ENCODE results near the gene PLCH2. TPM values are rescaled to one million over a fixed set of nuclear protein-coding genes. Genes with fewer than 3 reads are reported as not detected.

The PLCH2 gene
- total and polyA plus RNA-seq, 2 donors (not counting 1 experiment from before 2014, with no cell fraction given), result 20.0 to 34.9 TPM

DNA sequence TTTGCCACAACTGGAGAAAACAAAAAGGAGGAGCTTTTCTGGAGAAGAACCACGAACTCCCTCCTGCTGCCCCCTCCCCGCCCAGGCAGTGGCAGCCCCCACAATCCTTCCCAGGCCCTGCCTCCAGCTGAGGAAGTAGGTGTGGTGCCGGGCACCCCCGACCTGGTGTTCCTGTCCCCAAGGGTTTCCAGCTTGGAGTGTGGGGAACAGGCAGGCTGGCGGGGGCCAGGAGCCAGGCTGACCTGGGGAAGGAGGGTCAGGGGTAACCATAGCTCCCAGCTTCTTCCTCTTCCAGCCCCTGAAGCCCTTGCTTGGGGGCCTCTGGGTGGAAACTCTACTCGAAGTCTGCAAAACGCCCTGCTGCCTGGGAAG, 58.2 kb downstream of the PLCH2 start:
- H3K27ac Mint-ChIP-seq, result no peak overlapping the region

DNA sequence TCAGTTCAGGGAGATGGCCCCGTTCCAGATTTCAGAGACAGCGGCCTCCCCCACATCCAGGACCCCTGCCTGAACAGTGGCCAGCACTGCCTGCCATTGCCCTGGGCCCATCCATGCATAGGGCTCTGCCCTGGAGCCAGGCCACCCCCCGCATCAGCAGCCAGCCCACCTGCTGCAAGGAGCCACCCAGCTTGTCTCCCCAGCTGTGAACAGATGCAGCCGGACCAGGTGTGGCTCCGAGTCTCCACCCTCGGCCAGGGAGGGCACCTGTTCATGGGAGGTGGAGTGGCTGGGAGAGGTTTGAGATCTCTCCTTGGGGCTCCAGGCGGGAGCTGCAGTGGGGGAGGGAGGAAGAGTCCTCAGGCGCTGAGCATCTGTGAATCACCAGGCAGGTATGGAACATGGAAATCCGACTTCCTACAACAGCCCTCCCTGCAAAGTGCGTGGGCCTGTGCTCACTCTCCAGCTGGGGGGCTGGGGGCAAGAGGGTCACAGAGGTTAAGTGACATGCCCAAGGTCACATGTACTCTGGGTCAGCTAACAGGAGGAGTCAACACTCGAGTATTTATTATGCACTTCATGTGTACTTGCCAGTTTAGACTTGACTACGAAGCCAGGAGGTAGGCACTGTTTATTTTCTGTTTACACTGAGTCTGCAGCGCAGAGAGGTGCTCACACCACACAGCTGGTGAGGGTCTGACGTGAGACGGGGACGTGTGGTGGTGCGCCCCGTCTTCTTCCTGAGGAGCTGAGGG, 58.8 kb downstream of the PLCH2 start:
- Histone ChIP-seq H3K4me3 (ENCODE audit: control extremely low read depth in 1 of 5, extremely low read depth in 1 of 5, insufficient read depth in 1 of 5, low read depth in 2 of 5, low read length in 4 of 5) (no peak overlapping the region), H3K27me3 (replicated peaks in 1 of 4; ENCODE audit: control extremely low read depth in 1 of 4, control insufficient read depth in 3 of 4, insufficient read depth in 4 of 4, low read length in 3 of 4) (peaks cover 0 to 49% (median 21%) of the 10 kb centered on the region in 4 experiments), H3K36me3 (replicated peaks in 1 of 2; ENCODE audit: control extremely low read depth in 1 of 2, control insufficient read depth in 1 of 2, extremely low read depth in 1 of 2, insufficient read depth in 2 of 2, low read length in 1 of 2) (no peaks in the 10 kb centered on the region), H3K9ac (ENCODE audit: low read length) (no peak overlapping the region), H3K9me3 (ENCODE audit: control extremely low read depth in 1 of 3, control insufficient read depth in 2 of 3, insufficient read depth in 1 of 3, low read length in 2 of 3) (peaks cover 0 to 17% (median 0%) of the 10 kb centered on the region in 3 donors), H2AFZ (ENCODE audit: insufficient read depth, low read depth, low read length, poor library complexity, severe bottlenecking) (no peak overlapping the region), H3K4me2 (replicated peaks; ENCODE audit: low read depth, low read length, poor library complexity, severe bottlenecking) (no peak overlapping the region), H3K4me1 (ENCODE audit: control insufficient read depth in 2 of 2, insufficient read depth in 2 of 2, low read length in 2 of 2) (peaks cover 13 to 15% of the 10 kb centered on the region in 2 donors), H3K27ac (ENCODE audit: low read length in 2 of 2) (no peak overlapping the region), H3K79me2 (ENCODE audit: control insufficient read depth, insufficient read depth, low read length) (no peaks in the 10 kb centered on the region), H4K20me1 (ENCODE audit: control insufficient read depth, insufficient read depth, low read length, poor library complexity, severe bottlenecking) (peaks cover 17% of the 10 kb centered on the region)
- H3K9me3 Mint-ChIP-seq (ENCODE audit: insufficient read depth), result no peaks in the 10 kb centered on the region
- intact Hi-C loops (cut with micrococcal nuclease), result no loop called here
- no peak overlapping the region for H3K27ac Mint-ChIP-seq
- H3K4me1 Mint-ChIP-seq, result peaks cover 7% of the 10 kb centered on the region
- peaks cover 15% of the 10 kb centered on the region for H3K27me3 Mint-ChIP-seq
- 63% methylated on average over 15 of the region's 18 CpGs for WGBS (ENCODE audit: insufficient coverage)
- H3K4me3 Mint-ChIP-seq, result no peak overlapping the region
- TF ChIP-seq, protein P1, sequence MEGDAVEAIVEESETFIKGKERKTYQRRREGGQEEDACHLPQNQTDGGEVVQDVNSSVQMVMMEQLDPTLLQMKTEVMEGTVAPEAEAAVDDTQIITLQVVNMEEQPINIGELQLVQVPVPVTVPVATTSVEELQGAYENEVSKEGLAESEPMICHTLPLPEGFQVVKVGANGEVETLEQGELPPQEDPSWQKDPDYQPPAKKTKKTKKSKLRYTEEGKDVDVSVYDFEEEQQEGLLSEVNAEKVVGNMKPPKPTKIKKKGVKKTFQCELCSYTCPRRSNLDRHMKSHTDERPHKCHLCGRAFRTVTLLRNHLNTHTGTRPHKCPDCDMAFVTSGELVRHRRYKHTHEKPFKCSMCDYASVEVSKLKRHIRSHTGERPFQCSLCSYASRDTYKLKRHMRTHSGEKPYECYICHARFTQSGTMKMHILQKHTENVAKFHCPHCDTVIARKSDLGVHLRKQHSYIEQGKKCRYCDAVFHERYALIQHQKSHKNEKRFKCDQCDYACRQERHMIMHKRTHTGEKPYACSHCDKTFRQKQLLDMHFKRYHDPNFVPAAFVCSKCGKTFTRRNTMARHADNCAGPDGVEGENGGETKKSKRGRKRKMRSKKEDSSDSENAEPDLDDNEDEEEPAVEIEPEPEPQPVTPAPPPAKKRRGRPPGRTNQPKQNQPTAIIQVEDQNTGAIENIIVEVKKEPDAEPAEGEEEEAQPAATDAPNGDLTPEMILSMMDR (IDR thresholded peaks at IDR 0.05), result no peak
- DNase-seq (peak; percentile 9), ATAC-seq (ENCODE audit: low read depth) (no peak)
- CTCF ChIA-PET, result interaction anchor here (0.7 kb wide), 1 partner anchor 11 kb away, joined by 4 read pairs; no protein-coding TSS in a partner anchor
- POLR2A ChIA-PET, result no interaction called here

More for the DNA sequence above, 58.2 kb downstream of the PLCH2 start:
- Histone ChIP-seq H3K79me2 (ENCODE audit: control insufficient read depth, insufficient read depth, low read length) (no peaks in the 10 kb centered on the region), H3K9me3 (ENCODE audit: control extremely low read depth in 1 of 3, control insufficient read depth in 2 of 3, insufficient read depth in 1 of 3, low read length in 2 of 3) (peaks cover 0 to 17% (median 0%) of the 10 kb centered on the region in 3 donors), H2AFZ (ENCODE audit: insufficient read depth, low read depth, low read length, poor library complexity, severe bottlenecking) (no peak overlapping the region), H4K20me1 (ENCODE audit: control insufficient read depth, insufficient read depth, low read length, poor library complexity, severe bottlenecking) (peaks cover 17% of the 10 kb centered on the region), H3K9ac (ENCODE audit: low read length) (no peak overlapping the region), H3K36me3 (replicated peaks in 1 of 2; ENCODE audit: control extremely low read depth in 1 of 2, control insufficient read depth in 1 of 2, extremely low read depth in 1 of 2, insufficient read depth in 2 of 2, low read length in 1 of 2) (no peaks in the 10 kb centered on the region), H3K27ac (ENCODE audit: low read length in 2 of 2) (no peak overlapping the region), H3K4me3 (ENCODE audit: control extremely low read depth in 1 of 5, extremely low read depth in 1 of 5, insufficient read depth in 1 of 5, low read depth in 2 of 5, low read length in 4 of 5) (no peak overlapping the region), H3K4me1 (ENCODE audit: control insufficient read depth in 2 of 2, insufficient read depth in 2 of 2, low read length in 2 of 2) (peaks cover 15% of the 10 kb centered on the region in 2 donors), H3K27me3 (replicated peaks in 1 of 4; ENCODE audit: control extremely low read depth in 1 of 4, control insufficient read depth in 3 of 4, insufficient read depth in 4 of 4, low read length in 3 of 4) (peaks cover 0 to 47% (median 22%) of the 10 kb centered on the region in 4 experiments), H3K4me2 (replicated peaks; ENCODE audit: low read depth, low read length, poor library complexity, severe bottlenecking) (no peak overlapping the region)
- intact Hi-C loops (cut with micrococcal nuclease), result no loop called here
- no peak for DNase-seq
- ChIA-PET POLR2A (no interaction called here), CTCF (interaction anchor here (0.7 kb wide), 1 partner anchor 12 kb away, joined by 4 read pairs; no protein-coding TSS in a partner anchor)
- Mint-ChIP-seq H3K4me1 (peaks cover 7% of the 10 kb centered on the region), H3K9me3 (ENCODE audit: insufficient read depth) (no peaks in the 10 kb centered on the region), H3K27me3 (peaks cover 15% of the 10 kb centered on the region), H3K4me3 (no peak overlapping the region)
- ATAC-seq (ENCODE audit: low read depth), result no peak
- 10% methylated on average over 2 of the region's 7 CpGs for WGBS (ENCODE audit: insufficient coverage)
- TF ChIP-seq, protein P1 (IDR thresholded peaks at IDR 0.05), result no peak

Data from B cell (primary cell).